GM12878 (cell line): ENCODE data around the gene SCN8A.

Experiments used
- BACH1 ChIP-seq: fragments of 450-650 bp; IDR thresholded peaks from 2 replicates; pipeline ENCODE4 v1.6.1; 2017; ENCODE audit warnings: mild to moderate bottlenecking, borderline replicate concordance
- EP300 ChIP-seq, 2 experiments: fragments of 150-350 bp in 1 of 2; IDR thresholded peaks; 2 replicates each; pipeline ENCODE4 v1.6.1; 2011 to 2012; ENCODE audit warnings: low read depth in 2 of 2, low read length in 2 of 2, borderline replicate concordance in 1 of 2, improper control_type of control experiment in 1 of 2, inconsistent platforms in 1 of 2; ENCODE audit not compliant: control insufficient read depth in 1 of 2
- POLR2A ChIP-seq: IDR thresholded peaks from 2 replicates; pipeline ENCODE4 v1.6.1; 2011; ENCODE audit warnings: low read depth, mild to moderate bottlenecking, low read length
- SP1 ChIP-seq: IDR thresholded peaks from one replicate; pipeline ENCODE4 v1.6.1; 2011; ENCODE audit warnings: low read depth, low read length
- SPI1 ChIP-seq: IDR thresholded peaks from 2 replicates; pipeline ENCODE4 v1.6.1; 2011; ENCODE audit warnings: low read depth, mild to moderate bottlenecking, low read length, moderate library complexity, borderline replicate concordance; ENCODE audit not compliant: insufficient read depth
- TCF3 ChIP-seq: IDR thresholded peaks from 2 replicates; pipeline ENCODE4 v1.6.1; 2012; ENCODE audit warnings: low read depth, mild to moderate bottlenecking, low read length, borderline replicate concordance; ENCODE audit not compliant: insufficient read depth
- YY1 ChIP-seq: IDR thresholded peaks from 2 replicates; pipeline ENCODE4 v1.6.1; 2011; ENCODE audit warnings: low read depth, mild to moderate bottlenecking, low read length
- ZNF24 ChIP-seq: fragments of 450-650 bp; IDR thresholded peaks from 2 replicates; pipeline ENCODE4 v1.6.1; 2017; ENCODE audit warnings: antibody characterized with exemption, mild to moderate bottlenecking
- TF ChIP-seq, protein P1 (sequence below): fragments of 450-650 bp; IDR thresholded peaks from 2 replicates; pipeline ENCODE4 v1.6.1; 2017; ENCODE audit warnings: mild to moderate bottlenecking, low read depth, inconsistent platforms; ENCODE audit not compliant: poor library complexity, severe bottlenecking
- TF ChIP-seq, protein P2 (sequence below): IDR thresholded peaks from 2 replicates; pipeline ENCODE4 v1.6.1; 2012; ENCODE audit warnings: mild to moderate bottlenecking, low read depth, low read length
- TF ChIP-seq, protein P3 (sequence below), 3 experiments: IDR thresholded peaks in 2 of 3; conservative IDR thresholded peaks in 1 of 3; 2 replicates each; pipeline ENCODE4 v1.5.1; 2011; ENCODE audit warnings: low read depth in 3 of 3, low read length in 3 of 3, mild to moderate bottlenecking in 3 of 3, control low read depth in 2 of 3, moderate library complexity in 2 of 3, inconsistent platforms in 1 of 3, mixed read lengths in 1 of 3; ENCODE audit not compliant: control insufficient read depth in 2 of 3, insufficient read depth in 1 of 3; ENCODE audit errors: extremely low read depth in 1 of 3

DNA sequence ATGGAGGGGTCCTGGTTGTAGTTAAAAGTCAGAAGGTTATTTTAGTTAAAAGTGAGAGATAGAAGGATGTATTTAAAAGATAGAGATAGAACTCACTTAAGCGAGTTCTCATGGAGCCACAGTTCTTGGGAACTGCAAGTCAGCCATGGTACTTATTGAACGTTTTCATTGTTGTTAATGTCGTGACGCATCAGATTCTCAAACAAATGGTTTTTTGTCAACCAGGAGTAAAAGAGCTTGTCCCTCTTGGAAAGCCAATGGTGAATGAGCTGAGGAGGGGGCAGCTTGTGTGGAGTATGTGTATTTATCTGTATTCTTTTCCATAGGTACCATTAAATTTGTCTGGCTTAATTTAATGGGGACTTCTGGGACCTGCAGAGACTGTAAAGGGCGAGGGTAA is 188.8 kb downstream of the SCN8A start:
- TF ChIP-seq SPI1 (no peak), TCF3 (no peak), ZNF24 (no peak), BACH1 (no peak), POLR2A (no peak), SP1 (no peak), YY1 (no peak), EP300 (IDR thresholded peaks at IDR 0.05; ENCODE audit: borderline replicate concordance in 1 of 2, control insufficient read depth in 1 of 2, low read depth in 2 of 2, low read length in 2 of 2) (no peak)
- TF ChIP-seq, protein P1, sequence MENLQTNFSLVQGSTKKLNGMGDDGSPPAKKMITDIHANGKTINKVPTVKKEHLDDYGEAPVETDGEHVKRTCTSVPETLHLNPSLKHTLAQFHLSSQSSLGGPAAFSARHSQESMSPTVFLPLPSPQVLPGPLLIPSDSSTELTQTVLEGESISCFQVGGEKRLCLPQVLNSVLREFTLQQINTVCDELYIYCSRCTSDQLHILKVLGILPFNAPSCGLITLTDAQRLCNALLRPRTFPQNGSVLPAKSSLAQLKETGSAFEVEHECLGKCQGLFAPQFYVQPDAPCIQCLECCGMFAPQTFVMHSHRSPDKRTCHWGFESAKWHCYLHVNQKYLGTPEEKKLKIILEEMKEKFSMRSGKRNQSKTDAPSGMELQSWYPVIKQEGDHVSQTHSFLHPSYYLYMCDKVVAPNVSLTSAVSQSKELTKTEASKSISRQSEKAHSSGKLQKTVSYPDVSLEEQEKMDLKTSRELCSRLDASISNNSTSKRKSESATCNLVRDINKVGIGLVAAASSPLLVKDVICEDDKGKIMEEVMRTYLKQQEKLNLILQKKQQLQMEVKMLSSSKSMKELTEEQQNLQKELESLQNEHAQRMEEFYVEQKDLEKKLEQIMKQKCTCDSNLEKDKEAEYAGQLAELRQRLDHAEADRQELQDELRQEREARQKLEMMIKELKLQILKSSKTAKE, result no peak
- TF ChIP-seq, protein P2, sequence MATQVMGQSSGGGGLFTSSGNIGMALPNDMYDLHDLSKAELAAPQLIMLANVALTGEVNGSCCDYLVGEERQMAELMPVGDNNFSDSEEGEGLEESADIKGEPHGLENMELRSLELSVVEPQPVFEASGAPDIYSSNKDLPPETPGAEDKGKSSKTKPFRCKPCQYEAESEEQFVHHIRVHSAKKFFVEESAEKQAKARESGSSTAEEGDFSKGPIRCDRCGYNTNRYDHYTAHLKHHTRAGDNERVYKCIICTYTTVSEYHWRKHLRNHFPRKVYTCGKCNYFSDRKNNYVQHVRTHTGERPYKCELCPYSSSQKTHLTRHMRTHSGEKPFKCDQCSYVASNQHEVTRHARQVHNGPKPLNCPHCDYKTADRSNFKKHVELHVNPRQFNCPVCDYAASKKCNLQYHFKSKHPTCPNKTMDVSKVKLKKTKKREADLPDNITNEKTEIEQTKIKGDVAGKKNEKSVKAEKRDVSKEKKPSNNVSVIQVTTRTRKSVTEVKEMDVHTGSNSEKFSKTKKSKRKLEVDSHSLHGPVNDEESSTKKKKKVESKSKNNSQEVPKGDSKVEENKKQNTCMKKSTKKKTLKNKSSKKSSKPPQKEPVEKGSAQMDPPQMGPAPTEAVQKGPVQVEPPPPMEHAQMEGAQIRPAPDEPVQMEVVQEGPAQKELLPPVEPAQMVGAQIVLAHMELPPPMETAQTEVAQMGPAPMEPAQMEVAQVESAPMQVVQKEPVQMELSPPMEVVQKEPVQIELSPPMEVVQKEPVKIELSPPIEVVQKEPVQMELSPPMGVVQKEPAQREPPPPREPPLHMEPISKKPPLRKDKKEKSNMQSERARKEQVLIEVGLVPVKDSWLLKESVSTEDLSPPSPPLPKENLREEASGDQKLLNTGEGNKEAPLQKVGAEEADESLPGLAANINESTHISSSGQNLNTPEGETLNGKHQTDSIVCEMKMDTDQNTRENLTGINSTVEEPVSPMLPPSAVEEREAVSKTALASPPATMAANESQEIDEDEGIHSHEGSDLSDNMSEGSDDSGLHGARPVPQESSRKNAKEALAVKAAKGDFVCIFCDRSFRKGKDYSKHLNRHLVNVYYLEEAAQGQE, result no peak
- TF ChIP-seq, protein P3, sequence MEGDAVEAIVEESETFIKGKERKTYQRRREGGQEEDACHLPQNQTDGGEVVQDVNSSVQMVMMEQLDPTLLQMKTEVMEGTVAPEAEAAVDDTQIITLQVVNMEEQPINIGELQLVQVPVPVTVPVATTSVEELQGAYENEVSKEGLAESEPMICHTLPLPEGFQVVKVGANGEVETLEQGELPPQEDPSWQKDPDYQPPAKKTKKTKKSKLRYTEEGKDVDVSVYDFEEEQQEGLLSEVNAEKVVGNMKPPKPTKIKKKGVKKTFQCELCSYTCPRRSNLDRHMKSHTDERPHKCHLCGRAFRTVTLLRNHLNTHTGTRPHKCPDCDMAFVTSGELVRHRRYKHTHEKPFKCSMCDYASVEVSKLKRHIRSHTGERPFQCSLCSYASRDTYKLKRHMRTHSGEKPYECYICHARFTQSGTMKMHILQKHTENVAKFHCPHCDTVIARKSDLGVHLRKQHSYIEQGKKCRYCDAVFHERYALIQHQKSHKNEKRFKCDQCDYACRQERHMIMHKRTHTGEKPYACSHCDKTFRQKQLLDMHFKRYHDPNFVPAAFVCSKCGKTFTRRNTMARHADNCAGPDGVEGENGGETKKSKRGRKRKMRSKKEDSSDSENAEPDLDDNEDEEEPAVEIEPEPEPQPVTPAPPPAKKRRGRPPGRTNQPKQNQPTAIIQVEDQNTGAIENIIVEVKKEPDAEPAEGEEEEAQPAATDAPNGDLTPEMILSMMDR (IDR thresholded peaks at IDR 0.05 in 2 of 3, conservative IDR thresholded peaks at IDR 0.05 in 1 of 3; ENCODE audit: control insufficient read depth in 2 of 3, extremely low read depth in 1 of 3, insufficient read depth in 1 of 3, low read depth in 3 of 3, low read length in 3 of 3), result no peak
